Measurements from ENCODE around the gene DOCK9.

Gene DOCK9

DNA sequence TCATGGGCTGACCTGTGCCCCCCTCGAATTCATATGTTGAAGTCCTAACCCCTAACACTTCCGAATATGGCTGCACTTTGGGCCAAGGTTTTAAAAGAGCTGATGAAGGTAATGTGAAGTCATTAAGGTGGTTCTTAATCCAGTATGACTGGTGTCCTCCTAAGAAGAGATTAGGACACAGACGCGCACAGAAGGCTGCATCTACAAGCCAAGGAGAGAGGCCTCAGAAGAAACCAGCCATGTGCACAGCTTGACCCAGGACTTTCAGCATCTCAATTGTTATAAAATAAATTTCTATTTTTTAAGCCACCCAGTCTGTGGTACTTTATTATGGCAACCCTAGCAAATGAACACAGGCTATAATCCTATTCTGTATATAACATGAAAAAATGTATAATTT lies 99.9 kb downstream of the DOCK9 start:
- Histone ChIP-seq H3K4me1 (ENCODE audit: insufficient read depth, low read length) (peaks cover 14% of the 10 kb centered on the region), H3K27ac (ENCODE audit: low read depth, low read length) (no peak overlapping the region), H3K4me3 (ENCODE audit: low read depth in 1 of 2, low read length in 2 of 2) (no peak overlapping the region), H3K9me3 (ENCODE audit: low read length) (peaks cover 4% of the 10 kb centered on the region), H3K27me3 (ENCODE audit: control insufficient read depth in 1 of 2, insufficient read depth in 2 of 2, low read length in 2 of 2) (no peaks in the 10 kb centered on the region), H3K36me3 (ENCODE audit: insufficient read depth, low read length) (peaks cover 66% of the 10 kb centered on the region), H3K9ac (ENCODE audit: low read length) (no peak overlapping the region)

DNA sequence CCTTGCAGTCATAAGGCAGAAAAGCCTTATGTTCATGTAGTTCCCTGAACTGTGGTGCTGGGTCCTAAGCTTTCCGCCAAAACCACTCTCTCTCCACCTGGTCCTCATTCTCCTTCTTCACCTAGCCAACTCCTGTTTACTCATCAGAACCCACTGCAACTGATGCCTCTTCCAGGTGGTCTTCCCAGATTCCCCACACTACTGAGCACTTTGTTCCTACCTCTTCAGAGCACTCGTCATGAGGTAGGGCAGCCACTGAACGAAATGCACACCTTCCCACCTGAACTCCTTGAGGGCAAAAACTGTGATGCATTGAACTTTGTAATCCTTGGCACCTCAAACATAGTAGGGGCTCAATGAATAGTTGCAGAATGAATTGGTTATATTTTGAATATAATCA lies 100.4 kb downstream of the DOCK9 start:
- no peak overlapping the region for H3K9ac ChIP-seq (ENCODE audit: low read length)
- no peak overlapping the region for H3K27ac ChIP-seq (ENCODE audit: low read depth, low read length)
- H3K9me3 ChIP-seq (ENCODE audit: low read length), result peaks cover 4% of the 10 kb centered on the region
- no peaks in the 10 kb centered on the region for H3K27me3 ChIP-seq (ENCODE audit: control insufficient read depth in 1 of 2, insufficient read depth in 2 of 2, low read length in 2 of 2)
- peaks cover 66% of the 10 kb centered on the region for H3K36me3 ChIP-seq (ENCODE audit: insufficient read depth, low read length)
- H3K4me1 ChIP-seq (ENCODE audit: insufficient read depth, low read length), result peaks cover 14% of the 10 kb centered on the region
- H3K4me3 ChIP-seq (ENCODE audit: low read depth in 1 of 2, low read length in 2 of 2), result no peak overlapping the region

DNA sequence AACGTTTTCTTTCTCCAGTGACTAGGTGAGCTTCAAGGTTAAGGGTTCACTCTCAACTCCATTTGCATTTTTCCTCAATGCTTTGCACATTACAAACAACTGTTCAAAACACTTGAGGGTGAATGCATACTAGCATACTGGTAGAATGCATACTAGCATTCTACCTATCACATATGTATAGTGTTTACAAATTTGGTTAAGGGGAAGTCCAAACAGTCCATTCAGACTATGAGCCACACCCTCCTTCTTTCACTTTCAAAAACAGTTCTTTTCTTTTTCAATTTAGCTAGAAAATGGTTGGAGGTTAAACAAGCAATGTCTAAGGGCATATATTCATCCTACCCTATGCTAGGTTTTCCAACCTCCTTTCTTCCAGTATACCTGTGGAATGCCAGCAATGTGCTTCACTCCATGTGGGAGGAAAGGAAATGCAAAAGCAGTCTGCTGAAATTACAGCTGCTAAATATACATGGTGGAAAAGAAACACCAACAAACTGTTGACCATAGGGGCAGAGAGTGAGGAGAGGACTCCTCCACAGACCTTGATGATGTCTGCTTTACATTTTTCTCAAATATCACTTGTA lies 102.6 kb downstream of the DOCK9 start:
- Histone ChIP-seq H3K36me3 (ENCODE audit: insufficient read depth, low read length) (peaks cover 48% of the 10 kb centered on the region), H3K4me3 (ENCODE audit: low read depth in 1 of 2, low read length in 2 of 2) (no peak overlapping the region)

DNA sequence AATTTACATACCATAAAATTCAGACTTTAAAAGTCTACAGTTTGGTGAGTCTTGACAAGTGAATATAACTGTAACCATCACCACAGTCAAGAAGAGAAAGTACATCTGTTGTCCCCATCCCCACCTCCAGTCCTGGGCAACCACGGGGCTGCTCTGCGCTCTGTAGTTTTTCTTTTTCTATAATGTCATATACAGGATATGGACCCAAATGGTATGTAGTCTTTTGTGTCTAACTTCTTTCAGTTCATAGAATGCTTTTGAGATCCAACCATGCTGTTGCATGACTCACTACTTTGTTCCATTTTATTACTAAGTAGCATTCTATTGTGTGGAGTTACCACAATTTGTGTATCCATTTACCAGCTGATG lies 103.9 kb downstream of the DOCK9 start:
- Histone ChIP-seq H3K27me3 (ENCODE audit: control insufficient read depth in 1 of 2, insufficient read depth in 2 of 2, low read length in 2 of 2) (no peaks in the 10 kb centered on the region), H3K9me3 (ENCODE audit: low read length) (peaks cover 4% of the 10 kb centered on the region), H3K9ac (ENCODE audit: low read length) (no peak overlapping the region), H3K4me1 (ENCODE audit: insufficient read depth, low read length) (peaks cover 9% of the 10 kb centered on the region), H3K27ac (ENCODE audit: low read depth, low read length) (no peak overlapping the region), H3K36me3 (ENCODE audit: insufficient read depth, low read length) (peaks cover 39% of the 10 kb centered on the region), H3K4me3 (ENCODE audit: low read depth in 1 of 2, low read length in 2 of 2) (no peak overlapping the region)

More for the DNA sequence above, 102.6 kb downstream of the DOCK9 start:
- peaks cover 4% of the 10 kb centered on the region for H3K9me3 ChIP-seq (ENCODE audit: low read length)
- peaks cover 14% of the 10 kb centered on the region for H3K4me1 ChIP-seq (ENCODE audit: insufficient read depth, low read length)
- no peaks in the 10 kb centered on the region for H3K27me3 ChIP-seq (ENCODE audit: control insufficient read depth in 1 of 2, insufficient read depth in 2 of 2, low read length in 2 of 2)
- no peak overlapping the region for H3K9ac ChIP-seq (ENCODE audit: low read length)
- H3K27ac ChIP-seq (ENCODE audit: low read depth, low read length), result no peak overlapping the region

DNA sequence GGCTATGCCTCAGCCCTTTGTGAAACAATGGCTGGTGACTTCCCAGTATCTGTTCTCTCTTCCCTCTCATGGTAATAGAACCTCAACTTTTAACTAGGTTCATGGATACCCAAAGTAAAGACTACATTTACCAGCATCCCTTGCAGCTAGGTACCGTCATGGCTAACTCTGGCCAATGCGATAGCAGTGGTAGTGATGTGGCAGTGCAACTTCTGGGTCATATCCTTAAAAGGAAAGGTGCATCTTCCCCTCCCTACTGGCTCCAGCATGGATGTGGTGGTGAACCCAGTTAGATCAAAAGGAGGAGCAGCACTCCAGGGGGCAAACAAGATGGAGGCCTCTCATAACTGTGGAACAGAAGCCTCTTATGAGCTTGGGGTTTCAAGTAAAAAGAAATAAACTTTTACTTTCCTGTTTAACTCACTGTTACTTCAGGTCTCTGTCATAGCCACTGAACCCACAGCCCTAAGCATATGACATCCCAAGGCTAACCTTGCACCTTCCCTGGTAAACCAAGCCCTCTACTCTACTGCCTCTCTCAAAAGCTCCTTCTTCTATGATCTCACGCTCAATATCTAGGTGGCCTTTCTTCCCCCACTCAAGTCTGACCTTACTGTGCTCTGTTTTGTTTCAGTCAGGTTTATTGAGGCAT lies 104.4 kb downstream of the DOCK9 start:
- no peak overlapping the region for H3K27ac ChIP-seq (ENCODE audit: low read depth, low read length)
- H3K9me3 ChIP-seq (ENCODE audit: low read length), result peaks cover 4% of the 10 kb centered on the region
- H3K36me3 ChIP-seq (ENCODE audit: insufficient read depth, low read length), result peaks cover 40% of the 10 kb centered on the region
- no peak overlapping the region for H3K9ac ChIP-seq (ENCODE audit: low read length)
- no peak overlapping the region for H3K4me3 ChIP-seq (ENCODE audit: low read depth in 1 of 2, low read length in 2 of 2)
- no peaks in the 10 kb centered on the region for H3K27me3 ChIP-seq (ENCODE audit: control insufficient read depth in 1 of 2, insufficient read depth in 2 of 2, low read length in 2 of 2)
- H3K4me1 ChIP-seq (ENCODE audit: insufficient read depth, low read length), result peaks cover 4% of the 10 kb centered on the region

DNA sequence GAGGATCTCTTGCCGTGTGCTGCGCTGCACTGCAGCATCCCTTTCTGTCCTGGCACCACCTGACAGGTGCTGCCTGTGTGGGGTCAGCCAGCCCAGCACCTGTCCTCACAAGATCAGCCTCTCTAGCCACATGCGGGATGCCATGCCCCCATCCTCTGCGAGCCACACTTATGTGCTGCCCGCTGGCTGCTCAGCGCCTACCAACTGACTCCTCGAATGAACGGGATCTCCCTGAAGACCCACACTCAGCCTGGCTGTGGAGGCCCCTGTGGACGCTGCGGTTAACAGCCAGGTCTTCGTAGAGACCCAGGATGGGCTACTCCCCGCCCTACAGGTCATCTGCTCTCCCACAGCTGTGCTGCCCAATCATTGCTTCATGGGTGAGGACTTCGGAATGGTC lies 106.1 kb downstream of the DOCK9 start:
- Histone ChIP-seq H3K4me1 (ENCODE audit: insufficient read depth, low read length) (no peaks in the 10 kb centered on the region), H3K27ac (ENCODE audit: low read depth, low read length) (no peak overlapping the region), H3K9ac (ENCODE audit: low read length) (no peak overlapping the region), H3K9me3 (ENCODE audit: low read length) (peaks cover 4% of the 10 kb centered on the region), H3K27me3 (ENCODE audit: control insufficient read depth in 1 of 2, insufficient read depth in 2 of 2, low read length in 2 of 2) (no peaks in the 10 kb centered on the region), H3K4me3 (ENCODE audit: low read depth in 1 of 2, low read length in 2 of 2) (no peak overlapping the region), H3K36me3 (ENCODE audit: insufficient read depth, low read length) (peaks cover 56% of the 10 kb centered on the region)

DNA sequence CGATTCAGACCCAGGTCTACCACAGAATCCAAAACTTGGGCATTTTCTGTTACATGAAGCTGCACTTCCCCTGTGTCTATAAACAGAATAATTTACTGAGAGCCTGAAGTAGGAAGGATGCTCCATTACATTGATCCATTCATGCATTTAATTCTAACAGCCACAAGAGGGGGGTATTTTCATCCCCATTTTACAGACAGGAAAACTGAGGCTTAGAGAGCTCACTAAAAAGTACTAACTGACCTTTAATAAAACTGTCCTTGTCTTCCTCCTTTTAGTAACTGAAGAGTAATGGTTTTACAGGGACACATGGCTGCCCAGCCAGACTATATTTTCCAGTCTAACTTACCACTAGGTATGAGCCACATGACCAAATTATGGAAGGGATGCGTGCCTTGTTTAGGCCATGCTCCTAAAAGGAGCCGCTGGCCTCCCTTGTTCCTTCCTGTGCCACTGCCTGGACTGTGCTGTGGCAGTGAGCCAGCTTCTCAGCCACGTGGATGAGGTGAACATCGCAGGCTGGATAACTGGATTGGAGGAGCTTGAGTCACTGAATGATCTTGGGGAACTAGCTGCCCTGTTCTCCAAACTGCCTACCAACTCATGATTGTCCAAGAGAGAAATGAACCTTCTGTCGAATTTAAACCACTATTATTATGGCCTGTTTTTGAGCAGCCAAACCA lies 108.3 kb downstream of the DOCK9 start:
- Histone ChIP-seq H3K4me3 (ENCODE audit: low read depth in 1 of 2, low read length in 2 of 2) (no peak overlapping the region), H3K27ac (ENCODE audit: low read depth, low read length) (no peak overlapping the region), H3K27me3 (ENCODE audit: control insufficient read depth in 1 of 2, insufficient read depth in 2 of 2, low read length in 2 of 2) (no peaks in the 10 kb centered on the region), H3K9me3 (ENCODE audit: low read length) (peaks cover 4% of the 10 kb centered on the region), H3K36me3 (ENCODE audit: insufficient read depth, low read length) (peaks cover 64% of the 10 kb centered on the region), H3K9ac (ENCODE audit: low read length) (no peak overlapping the region), H3K4me1 (ENCODE audit: insufficient read depth, low read length) (no peaks in the 10 kb centered on the region)

DNA sequence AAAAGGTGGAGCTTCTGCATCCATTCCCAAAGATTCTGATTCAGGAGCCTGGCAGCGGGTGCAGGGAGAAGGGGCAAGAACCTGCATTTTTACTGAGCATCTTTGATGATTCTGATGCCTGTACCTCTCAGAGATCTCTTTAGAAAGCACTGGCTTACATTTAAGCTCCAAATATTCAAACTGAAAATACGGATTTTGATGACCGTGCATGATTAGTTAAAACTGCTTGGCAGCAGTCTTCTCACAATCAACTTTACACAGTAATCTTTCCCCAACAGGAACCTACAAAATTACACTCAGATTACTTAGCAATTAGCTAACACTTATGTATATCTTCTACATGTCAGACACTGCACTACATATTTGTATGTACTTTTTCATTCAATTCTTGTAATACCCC lies 108.9 kb downstream of the DOCK9 start:
- Histone ChIP-seq H3K27ac (ENCODE audit: low read depth, low read length) (no peak overlapping the region), H3K27me3 (ENCODE audit: control insufficient read depth in 1 of 2, insufficient read depth in 2 of 2, low read length in 2 of 2) (no peaks in the 10 kb centered on the region), H3K9ac (ENCODE audit: low read length) (no peak overlapping the region), H3K4me3 (ENCODE audit: low read depth in 1 of 2, low read length in 2 of 2) (no peak overlapping the region), H3K4me1 (ENCODE audit: insufficient read depth, low read length) (no peaks in the 10 kb centered on the region), H3K36me3 (ENCODE audit: insufficient read depth, low read length) (peaks cover 66% of the 10 kb centered on the region), H3K9me3 (ENCODE audit: low read length) (peaks cover 4% of the 10 kb centered on the region)

DNA sequence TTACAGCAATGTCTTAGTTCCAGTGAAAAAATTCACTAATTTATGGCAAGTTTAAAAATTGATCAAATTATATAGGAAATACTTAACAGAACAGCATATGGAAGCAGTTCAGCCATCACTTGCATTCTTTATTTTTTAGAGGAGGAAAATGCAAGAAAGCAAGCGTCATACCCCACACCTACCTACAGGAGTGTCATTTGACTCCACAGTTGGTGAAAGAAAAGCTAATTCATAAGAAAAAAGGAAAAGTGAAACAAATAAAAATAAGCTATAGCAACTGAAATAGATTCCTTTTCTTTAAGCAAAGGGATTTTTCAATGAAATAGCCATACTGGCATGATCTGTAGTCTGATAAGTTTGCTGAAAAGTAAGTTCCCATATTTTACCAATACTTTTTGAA lies 111.0 kb downstream of the DOCK9 start:
- Histone ChIP-seq H3K9ac (ENCODE audit: low read length) (no peak overlapping the region), H3K9me3 (ENCODE audit: low read length) (no peaks in the 10 kb centered on the region), H3K36me3 (ENCODE audit: insufficient read depth, low read length) (peaks cover 64% of the 10 kb centered on the region), H3K4me1 (ENCODE audit: insufficient read depth, low read length) (no peaks in the 10 kb centered on the region), H3K27ac (ENCODE audit: low read depth, low read length) (no peak overlapping the region), H3K27me3 (ENCODE audit: control insufficient read depth in 1 of 2, insufficient read depth in 2 of 2, low read length in 2 of 2) (no peaks in the 10 kb centered on the region), H3K4me3 (ENCODE audit: low read depth in 1 of 2, low read length in 2 of 2) (no peak overlapping the region)

DNA sequence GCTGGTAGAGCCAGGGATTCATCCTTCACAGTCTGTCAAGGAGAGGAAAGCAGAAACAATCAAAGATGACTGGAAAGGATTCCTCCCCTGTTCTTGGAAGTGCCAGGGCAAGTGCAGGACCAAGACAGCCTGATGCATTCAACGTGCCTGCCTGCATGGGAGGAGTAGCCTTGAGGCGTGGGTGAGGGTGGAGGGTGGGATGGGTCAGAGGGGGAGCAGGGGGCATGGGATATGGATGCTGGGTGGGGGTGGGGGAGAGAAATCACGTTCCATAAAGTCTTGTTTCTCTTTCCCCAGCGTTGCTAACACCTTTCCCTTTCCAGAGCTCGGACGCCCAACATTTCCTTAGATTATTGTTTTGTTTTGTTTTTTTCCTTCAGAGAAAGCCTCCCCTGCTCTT lies 117.4 kb downstream of the DOCK9 start:
- no peak overlapping the region for H3K27ac ChIP-seq (ENCODE audit: low read depth, low read length)
- H3K36me3 ChIP-seq (ENCODE audit: insufficient read depth, low read length), result peaks cover 64% of the 10 kb centered on the region
- H3K4me3 ChIP-seq (ENCODE audit: low read depth in 1 of 2, low read length in 2 of 2), result no peak overlapping the region
- peaks cover 11% of the 10 kb centered on the region for H3K4me1 ChIP-seq (ENCODE audit: insufficient read depth, low read length)
- no peaks in the 10 kb centered on the region for H3K27me3 ChIP-seq (ENCODE audit: control insufficient read depth in 1 of 2, insufficient read depth in 2 of 2, low read length in 2 of 2)
- H3K9ac ChIP-seq (ENCODE audit: low read length), result no peak overlapping the region
- H3K9me3 ChIP-seq (ENCODE audit: low read length), result no peaks in the 10 kb centered on the region

DNA sequence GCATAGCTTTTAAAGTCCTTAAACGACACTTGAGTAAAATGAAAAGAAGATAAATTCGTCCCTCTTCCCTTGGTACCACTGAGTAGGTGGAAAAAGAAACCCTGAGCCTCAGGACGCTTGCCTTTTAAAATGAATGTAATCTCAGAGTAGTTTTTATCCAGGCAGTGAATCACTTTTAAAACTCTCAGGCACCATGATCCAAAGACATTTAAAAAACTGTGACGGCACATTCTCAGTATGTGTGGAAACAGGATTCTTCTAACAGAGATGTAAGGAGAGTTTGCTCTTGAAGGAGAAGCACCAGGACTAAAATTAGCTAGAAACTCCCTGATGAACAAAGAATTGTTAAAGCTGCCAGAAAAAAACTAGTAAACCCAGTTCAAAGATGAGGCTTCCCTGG lies 119.7 kb downstream of the DOCK9 start:
- H3K27ac ChIP-seq (ENCODE audit: low read depth, low read length), result no peak overlapping the region
- H3K4me1 ChIP-seq (ENCODE audit: insufficient read depth, low read length), result peaks cover 11% of the 10 kb centered on the region
- no peaks in the 10 kb centered on the region for H3K9me3 ChIP-seq (ENCODE audit: low read length)
- no peak overlapping the region for H3K9ac ChIP-seq (ENCODE audit: low read length)
- H3K4me3 ChIP-seq (ENCODE audit: low read depth in 1 of 2, low read length in 2 of 2), result no peak overlapping the region
- no peaks in the 10 kb centered on the region for H3K27me3 ChIP-seq (ENCODE audit: control insufficient read depth in 1 of 2, insufficient read depth in 2 of 2, low read length in 2 of 2)
- peaks cover 61% of the 10 kb centered on the region for H3K36me3 ChIP-seq (ENCODE audit: insufficient read depth, low read length)

DNA sequence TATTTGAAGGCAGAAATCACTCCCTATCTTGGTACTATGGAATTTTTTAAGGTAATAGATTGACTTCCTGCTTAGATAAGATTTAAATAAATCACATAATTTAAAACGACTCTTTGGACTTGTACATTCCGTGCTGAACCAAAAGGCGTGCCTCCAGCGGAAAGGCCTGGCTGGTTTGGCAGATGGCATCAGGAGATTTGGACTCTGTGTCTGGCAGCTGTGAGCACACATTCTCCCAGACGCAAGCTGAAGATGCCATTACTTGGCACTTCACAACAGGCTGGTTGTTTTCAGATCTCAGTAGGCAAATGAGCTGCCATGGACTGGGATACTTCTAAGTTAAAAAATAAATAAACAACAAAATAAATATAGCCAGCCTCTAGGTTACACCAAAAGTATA lies 120.9 kb downstream of the DOCK9 start:
- H3K36me3 ChIP-seq (ENCODE audit: insufficient read depth, low read length), result peaks cover 51% of the 10 kb centered on the region
- H3K9me3 ChIP-seq (ENCODE audit: low read length), result no peaks in the 10 kb centered on the region
- H3K4me3 ChIP-seq (ENCODE audit: low read depth in 1 of 2, low read length in 2 of 2), result no peak overlapping the region
- no peak overlapping the region for H3K9ac ChIP-seq (ENCODE audit: low read length)
- peaks cover 11% of the 10 kb centered on the region for H3K4me1 ChIP-seq (ENCODE audit: insufficient read depth, low read length)
- no peak overlapping the region for H3K27ac ChIP-seq (ENCODE audit: low read depth, low read length)
- no peaks in the 10 kb centered on the region for H3K27me3 ChIP-seq (ENCODE audit: control insufficient read depth in 1 of 2, insufficient read depth in 2 of 2, low read length in 2 of 2)
